NK-92 treated with Interleukin-12 subunit alpha and Interleukin-12 subunit beta, amount 100 ng/mL, for 24 hours (cell line): Measurements from ENCODE around the gene TSC22D1.
"Not testable (repeated sequence)": the region's sequence is repeated elsewhere in the genome, so short reads cannot be mapped to it uniquely, and the experiment has no call there.

Source experiments
- DNase-seq: peaks from one replicate; lab custom pipeline; 2025; lab: John Stamatoyannopoulos, UW

Gene TSC22D1

GRCh38 chr13:44506251-44506650, 69.9 kb downstream of the TSC22D1 start:
- DNase-seq: no peak

- no peak for DNase-seq
Observed at GRCh38 chr13:44504116-44504515, 72.0 kb downstream of the TSC22D1 start.

- DNase-seq: no peak
Observed at GRCh38 chr13:44498969-44499368, 77.2 kb downstream of the TSC22D1 start.

- no peak for DNase-seq
Observed at GRCh38 chr13:44498502-44498901, 77.6 kb downstream of the TSC22D1 start.

- DNase-seq: no peak
Observed at GRCh38 chr13:44497801-44498200, 78.3 kb downstream of the TSC22D1 start.

GRCh38 chr13:44493213-44493812, 82.8 kb downstream of the TSC22D1 start:
- no peak for DNase-seq

GRCh38 chr13:44489751-44490150, 86.4 kb downstream of the TSC22D1 start:
- DNase-seq: no peak

- no peak for DNase-seq
Observed at GRCh38 chr13:44487989-44488388, 88.1 kb downstream of the TSC22D1 start.

GRCh38 chr13:44484562-44485138, 91.5 kb downstream of the TSC22D1 start:
- DNase-seq: no peak

GRCh38 chr13:44474122-44474910, 101.8 kb downstream of the TSC22D1 start:
- DNase-seq: no peak

GRCh38 chr13:44471686-44472085, 104.4 kb downstream of the TSC22D1 start:
- no peak for DNase-seq

GRCh38 chr13:44470638-44471562, 105.2 kb downstream of the TSC22D1 start:
- no peak for DNase-seq

- DNase-seq: no peak
Observed at GRCh38 chr13:44468874-44469273, 107.3 kb downstream of the TSC22D1 start.

- no peak for DNase-seq
Observed at GRCh38 chr13:44465318-44465717, 110.8 kb downstream of the TSC22D1 start.

GRCh38 chr13:44464471-44464870, 111.7 kb downstream of the TSC22D1 start:
- DNase-seq: no peak

- no peak for DNase-seq
Observed at GRCh38 chr13:44463759-44464158, 112.4 kb downstream of the TSC22D1 start.

- no peak for DNase-seq
Observed at GRCh38 chr13:44459674-44460073, 116.5 kb downstream of the TSC22D1 start.

GRCh38 chr13:44458313-44458975, 117.7 kb downstream of the TSC22D1 start:
- no peak for DNase-seq

- DNase-seq: not testable (repeated sequence)
Observed at GRCh38 chr13:44456212-44456611, 119.9 kb downstream of the TSC22D1 start.

- DNase-seq: no peak
Observed at GRCh38 chr13:44455769-44456168, 120.4 kb downstream of the TSC22D1 start.

GRCh38 chr13:44453881-44454280, 122.2 kb downstream of the TSC22D1 start:
- DNase-seq: no peak

- DNase-seq: no peak
Observed at GRCh38 chr13:44453069-44453468, 123.1 kb downstream of the TSC22D1 start.
